K562 (cell line): ENCODE measurements around the gene NSMF. TPM values are rescaled to one million over a fixed set of nuclear protein-coding genes. Genes with fewer than 3 reads are reported as not detected.
A peak's percentile ranks its signal among the peaks of the same experiment; 100 is the strongest.

Experiments used
- ARID4B ChIP-seq: sonication (generic); formaldehyde crosslinking; IDR thresholded peaks from 2 replicates; pipeline ENCODE4 v1.8.0; 2022; ENCODE audit warnings: mild to moderate bottlenecking, missing genetic modification reagents
- BCOR ChIP-seq: fragments of 450-650 bp; IDR thresholded peaks from 2 replicates; pipeline ENCODE4 v1.6.1; 2016
- BRD4 ChIP-seq: fragments of 200-600 bp; sonication (generic); IDR thresholded peaks from 2 replicates; pipeline ENCODE4 v1.6.1; 2017; ENCODE audit warnings: inconsistent platforms
- CHD1 ChIP-seq: fragments of 200-600 bp; sonication (generic); IDR thresholded peaks from one replicate; pipeline ENCODE4 v1.6.1; 2012; ENCODE audit warnings: mild to moderate bottlenecking, moderate library complexity, low read length, inconsistent platforms
- E2F6 ChIP-seq, 2 experiments: IDR thresholded peaks; 2 replicates each; pipeline ENCODE4 v1.6.1; 2011; ENCODE audit warnings: borderline replicate concordance in 1 of 2, control low read depth in 1 of 2, low read depth in 1 of 2, low read length in 1 of 2, mild to moderate bottlenecking in 1 of 2, mixed read lengths in 1 of 2, moderate library complexity in 1 of 2; ENCODE audit not compliant: insufficient read depth in 1 of 2, insufficient read length in 1 of 2, poor library complexity in 1 of 2, severe bottlenecking in 1 of 2; ENCODE audit errors: extremely low read depth in 1 of 2
- EGR1 ChIP-seq: fragments of 450-650 bp; conservative IDR thresholded peaks from 2 replicates; pipeline ENCODE4 v1.6.1; 2017; ENCODE audit warnings: mild to moderate bottlenecking
- ERF ChIP-seq: fragments of 450-650 bp; formaldehyde crosslinking; IDR thresholded peaks from 2 replicates; pipeline ENCODE4 v1.4.0; 2020; ENCODE audit warnings: mild to moderate bottlenecking, mixed read lengths
- HNRNPLL ChIP-seq: fragments of 200-400 bp; formaldehyde crosslinking; IDR thresholded peaks from 2 replicates; pipeline ENCODE4 v1.6.1; 2017; ENCODE audit warnings: low read length, low read depth, mild to moderate bottlenecking; ENCODE audit not compliant: poor library complexity, severe bottlenecking
- MYC ChIP-seq, 2 experiments: fragments of 250-450 bp in 1 of 2; sonication (Bioruptor Pico) in 1 of 2; IDR thresholded peaks; 2 replicates each; pipeline versions ENCODE4 v1.5.1 to v1.6.1; 2012 to 2021; ENCODE audit warnings: low read depth in 2 of 2, borderline replicate concordance in 1 of 2, improper control_type of control experiment in 1 of 2, low read length in 1 of 2, mild to moderate bottlenecking in 1 of 2, moderate library complexity in 1 of 2
- NR2C1 ChIP-seq, 2 experiments: fragments of 450-650 bp; IDR thresholded peaks; 2 replicates each; pipeline ENCODE4 v1.6.1; 2017; ENCODE audit warnings: mild to moderate bottlenecking in 2 of 2, antibody characterized with exemption in 1 of 2, inconsistent platforms in 1 of 2, missing compliant biosample characterization in 1 of 2, missing genetic modification characterization in 1 of 2
- POLR2G ChIP-seq: fragments of 200-400 bp; formaldehyde crosslinking; IDR thresholded peaks from 2 replicates; pipeline ENCODE4 v1.6.1; 2017; ENCODE audit warnings: low read depth, mild to moderate bottlenecking, antibody characterized with exemption, low read length, moderate library complexity
- RBBP5 ChIP-seq: fragments of 200-600 bp; sonication (generic); IDR thresholded peaks from 2 replicates; pipeline ENCODE4 v1.6.1; 2012; ENCODE audit warnings: borderline replicate concordance, mild to moderate bottlenecking, low read length, control low read depth, inconsistent platforms; ENCODE audit not compliant: insufficient read depth, poor library complexity, severe bottlenecking
- RFX1 ChIP-seq: fragments of 450-650 bp; IDR thresholded peaks from 2 replicates; pipeline ENCODE4 v1.6.1; 2016; ENCODE audit warnings: mild to moderate bottlenecking, moderate library complexity
- SIN3A ChIP-seq, 2 experiments: fragments of 150-350 bp in 1 of 2; IDR thresholded peaks; 2 replicates each; pipeline ENCODE4 v1.6.1; 2011 to 2016; ENCODE audit warnings: borderline replicate concordance in 2 of 2, low read depth in 2 of 2, low read length in 2 of 2, mild to moderate bottlenecking in 2 of 2, moderate library complexity in 2 of 2; ENCODE audit not compliant: control insufficient read depth in 1 of 2
- SNRNP70 ChIP-seq: fragments of 200-400 bp; formaldehyde crosslinking; optimal IDR thresholded peaks from 2 replicates; pipeline ENCODE3; 2017; ENCODE audit warnings: low read depth, low read length
- TRIM28 ChIP-seq: fragments of 450-650 bp; IDR thresholded peaks from 2 replicates; pipeline ENCODE4 v1.6.1; 2017
- ZBTB12 ChIP-seq: fragments of 250-450 bp; sonication (Bioruptor Pico); IDR thresholded peaks from 2 replicates; pipeline ENCODE4 v1.4.0; 2020
- ZNF347 ChIP-seq: fragments of 450-650 bp; formaldehyde crosslinking; IDR thresholded peaks from 2 replicates; pipeline ENCODE4 v1.4.0; 2020; ENCODE audit warnings: low read depth, mild to moderate bottlenecking, moderate library complexity
- ZNF445 ChIP-seq: fragments of 250-450 bp; sonication (Bioruptor Pico); IDR thresholded peaks from 2 replicates; pipeline ENCODE4 v1.4.0; 2020; ENCODE audit warnings: low read depth, mild to moderate bottlenecking, moderate library complexity
- ZNF57 ChIP-seq: fragments of 450-650 bp; formaldehyde crosslinking; IDR thresholded peaks from 2 replicates; pipeline ENCODE4 v1.4.0; 2020; ENCODE audit warnings: mild to moderate bottlenecking, moderate library complexity
- ZNF695 ChIP-seq: fragments of 450-650 bp; formaldehyde crosslinking; IDR thresholded peaks from 2 replicates; pipeline ENCODE4 v1.4.0; 2020; ENCODE audit warnings: mild to moderate bottlenecking, moderate library complexity
- polyA plus RNA-seq, 8 experiments: library from polyadenylated mRNA; depleted of rRNA in 4 of 8; stranded (reverse) in 5 of 8; unstranded in 3 of 8; fragments of >200 nt; fragmentation: Nextera tagmentation in 2 of 8; fragmentation: Illumina TruSeq in 1 of 8; extraction: Ambion mirVana in 2 of 8; extraction: Trizol in 1 of 8; gene quantifications; 2 replicates each; pipeline versions ENCODE4 v1.2.1 to v1.2.3, GENCODE V29; 2011 to 2014; ENCODE audit warnings: inconsistent platforms in 1 of 8, missing spikeins in 1 of 8
- total RNA-seq, 7 experiments: library from RNA; depleted of rRNA in 6 of 7; stranded (reverse); fragments of >200 nt in 6 of 7; fragmentation: Illumina TruSeq in 2 of 7; extraction: Trizol in 2 of 7; gene quantifications; 2 replicates each; pipeline versions ENCODE4 v1.2.1 to v1.2.3, GENCODE V29; 2011 to 2021; ENCODE audit warnings: low replicate concordance in 1 of 7

The NSMF gene
- total and polyA plus RNA-seq, 9 of the 15 experiments (the other 6 are each of a cell fraction or from before 2014, with no cell fraction given): 0.20 to 82.7 (median 29.3) TPM

- TF ChIP-seq POLR2G (peak; percentile 29; the same call in 1 of the 2 replicates), ZNF695 (CRISPR knock-in tag) (no peak), ZNF57 (CRISPR knock-in tag) (no peak), CHD1 (no peak), ZBTB12 (CRISPR knock-in tag) (no peak), HNRNPLL (no peak), RBBP5 (no peak), TRIM28 (no peak), RFX1 (no peak), EGR1 (no peak), E2F6 (IDR thresholded peaks at IDR 0.05; ENCODE audit: borderline replicate concordance in 1 of 2, extremely low read depth in 1 of 2, insufficient read depth in 1 of 2, insufficient read length in 1 of 2, low read depth in 1 of 2, low read length in 1 of 2, poor library complexity in 1 of 2, severe bottlenecking in 1 of 2) (no peak), BCOR (peak; percentile 64; the same call in 1 of the 2 replicates), MYC (IDR thresholded peaks at IDR 0.05; ENCODE audit: low read depth, low read length) (no peak), MYC (CRISPR knock-in tag; IDR thresholded peaks at IDR 0.05; ENCODE audit: borderline replicate concordance, low read depth) (no peak), SNRNP70 (no peak), ZNF445 (CRISPR knock-in tag) (no peak), SIN3A (IDR thresholded peaks at IDR 0.05; ENCODE audit: borderline replicate concordance in 2 of 2, control insufficient read depth in 1 of 2, low read depth in 2 of 2, low read length in 2 of 2) (no peak), BRD4 (no peak), ARID4B (CRISPR knock-in tag) (no peak), ZNF347 (no peak), ERF (no peak), NR2C1 (IDR thresholded peaks at IDR 0.05) (peak; percentile 78), NR2C1 (tag; IDR thresholded peaks at IDR 0.05) (peak; percentile 84)
These were observed 32.8 kb upstream of the NSMF start (continued) for GRCh38 chr9:137491735-137492432.
